Eye (tissue), 1 donor: ENCODE measurements around the gene KIRREL3.
A peak's percentile ranks its signal among the peaks of the same experiment; 100 is the strongest.
"Not testable (repeated sequence)": the region's sequence is repeated elsewhere in the genome, so short reads cannot be mapped to it uniquely, and the experiment has no call there.

Experiments used
- DNase-seq: peaks from one replicate; pipeline ENCODE4 v3.0.0-alpha.2; 2015

The KIRREL3 gene

GRCh38 chr11:126996036-126996804, 4.3 kb downstream of the KIRREL3 start:
- peak; percentile 64 for DNase-seq

GRCh38 chr11:126993599-126993998, 7.0 kb downstream of the KIRREL3 start:
- DNase-seq: no peak

DNA sequence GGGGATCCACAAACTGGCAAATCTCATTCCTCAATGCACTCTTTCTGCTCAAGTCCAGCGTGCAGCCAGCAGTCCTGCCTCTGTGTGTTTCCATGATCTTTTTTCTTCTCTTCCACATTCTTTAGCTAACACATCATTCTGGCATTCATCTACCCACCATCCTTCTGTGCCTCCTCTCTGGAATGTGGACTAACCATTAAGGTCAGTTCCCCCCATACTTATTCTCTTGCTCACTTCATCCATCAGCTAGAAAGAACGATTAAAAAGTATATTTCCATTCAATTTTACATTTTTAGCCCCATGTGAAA, 7.8 kb downstream of the KIRREL3 start:
- no peak for DNase-seq

DNA sequence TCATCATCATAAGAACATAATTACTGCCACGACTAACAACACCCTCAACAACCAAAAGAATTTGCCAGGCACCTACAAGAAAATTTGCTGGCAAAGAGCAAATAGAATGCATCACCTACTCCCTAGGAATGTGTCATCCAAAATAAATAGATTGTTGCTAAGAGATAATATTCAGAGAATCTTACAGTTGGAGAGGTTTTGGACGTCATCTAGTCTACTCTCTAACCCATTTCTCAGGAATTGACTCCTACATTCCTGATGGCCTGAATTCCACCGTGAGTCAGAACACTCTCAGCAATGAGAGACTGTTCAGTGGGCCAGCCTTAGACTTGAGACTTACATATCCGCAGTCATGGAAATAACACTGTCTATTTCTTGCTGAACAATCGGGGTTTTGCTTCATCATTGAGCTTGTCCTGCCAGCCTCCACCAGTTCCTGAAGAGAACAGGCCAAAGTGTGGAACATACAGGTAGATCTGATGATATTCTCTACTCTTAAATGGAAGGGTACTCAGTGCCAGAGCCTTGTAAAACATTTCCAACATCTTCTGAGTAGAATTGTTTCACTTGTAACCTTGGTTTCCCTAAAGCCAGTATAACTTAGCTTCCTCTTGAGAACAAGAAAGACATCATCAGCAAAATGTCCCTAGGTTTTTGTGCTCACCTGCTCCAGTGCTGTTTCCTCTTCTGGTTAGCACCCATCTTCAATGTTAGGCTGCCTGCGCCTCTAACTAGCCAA, 8.3 kb downstream of the KIRREL3 start:
- DNase-seq: no peak

- DNase-seq: no peak
Observed at GRCh38 chr11:126991596-126991995, 9.0 kb downstream of the KIRREL3 start.

- DNase-seq: no peak
Observed at GRCh38 chr11:126990716-126991480, 9.7 kb downstream of the KIRREL3 start.

- peak; percentile 93 for DNase-seq
Observed at GRCh38 chr11:126989942-126990715, 10.4 kb downstream of the KIRREL3 start.

GRCh38 chr11:126988655-126989054, 11.9 kb downstream of the KIRREL3 start:
- no peak for DNase-seq

DNA sequence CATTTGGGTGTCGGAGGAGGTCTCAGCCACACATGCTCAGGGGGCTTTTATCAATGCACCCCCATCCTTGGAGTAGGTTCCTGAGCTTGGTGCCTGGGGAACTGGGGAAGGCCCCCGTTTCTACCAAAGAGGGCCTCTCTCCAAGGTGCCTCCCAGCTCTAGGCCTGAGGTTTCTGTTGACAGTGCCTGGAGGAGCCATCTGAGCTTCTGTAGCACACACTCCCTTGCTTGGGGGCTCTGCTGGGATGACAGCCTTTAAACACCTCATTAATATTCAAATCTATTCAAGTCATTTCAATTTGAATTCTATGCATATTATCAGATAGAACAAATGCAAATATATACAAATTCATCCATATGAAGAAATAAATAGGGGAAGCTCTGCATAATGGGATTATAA, 18.9 kb downstream of the KIRREL3 start:
- no peak for DNase-seq

DNA sequence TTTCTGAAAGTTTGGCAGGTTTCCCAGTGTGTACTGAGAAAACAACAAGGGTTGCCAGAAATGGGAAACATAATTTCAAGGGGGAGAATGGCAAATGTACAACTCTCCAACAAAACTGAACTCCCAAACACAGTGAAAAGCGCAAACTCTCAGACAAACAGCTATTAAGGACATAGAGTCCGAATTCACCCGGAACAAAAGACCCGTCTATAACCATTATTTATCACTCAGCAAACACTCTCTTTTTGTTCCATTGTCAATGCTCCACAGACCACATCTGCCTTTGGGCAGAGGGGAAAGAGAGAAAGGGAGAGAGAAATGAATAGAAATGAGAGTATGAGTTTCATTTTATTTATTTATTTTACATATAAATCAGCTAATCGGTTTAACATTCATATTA, 21.7 kb downstream of the KIRREL3 start:
- no peak for DNase-seq

DNA sequence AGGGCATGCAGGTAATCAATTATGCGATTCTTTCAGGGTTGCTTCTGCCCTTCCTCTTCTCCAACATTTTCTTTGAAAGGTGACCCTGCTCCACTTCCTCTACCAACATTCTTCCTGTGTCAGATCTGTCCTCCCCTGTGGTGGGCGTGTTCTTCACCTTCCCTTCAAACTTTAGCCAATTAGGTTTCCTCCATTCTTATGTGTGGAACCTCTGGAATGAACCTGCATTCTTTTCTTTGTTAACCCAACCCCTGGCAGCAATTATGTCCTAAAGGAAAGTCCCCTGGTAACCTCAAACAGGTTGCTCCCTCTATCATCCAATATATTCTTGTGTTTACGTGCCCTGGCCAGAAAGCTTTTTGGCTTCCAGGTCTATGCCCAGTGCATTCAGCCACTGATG, 22.4 kb downstream of the KIRREL3 start:
- no peak for DNase-seq

DNA sequence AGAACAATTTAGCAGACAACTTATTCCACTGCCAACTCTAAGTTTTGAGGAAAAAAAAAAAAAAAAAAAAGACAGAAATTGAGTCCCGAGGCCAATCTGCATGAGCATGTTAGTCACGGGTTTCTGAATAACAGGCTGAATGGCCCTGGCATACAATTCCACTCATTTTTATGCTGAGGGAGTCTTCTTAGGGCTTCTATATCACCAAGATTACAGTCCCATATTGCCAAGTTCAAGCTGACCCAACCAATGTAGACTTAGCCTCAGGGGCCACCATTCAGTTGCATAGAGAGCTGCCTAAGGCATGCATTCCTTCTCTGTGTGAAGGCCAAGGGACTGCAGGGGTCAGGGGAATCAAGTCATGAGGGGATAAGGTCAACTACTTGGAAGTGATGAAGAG, 27.5 kb downstream of the KIRREL3 start:
- no peak for DNase-seq

GRCh38 chr11:126971305-126971704, 29.3 kb downstream of the KIRREL3 start:
- DNase-seq: no peak

- DNase-seq: peak; percentile 56
Observed at GRCh38 chr11:126969865-126970479, 30.6 kb downstream of the KIRREL3 start.

GRCh38 chr11:126968915-126969314, 31.7 kb downstream of the KIRREL3 start:
- no peak for DNase-seq

DNA sequence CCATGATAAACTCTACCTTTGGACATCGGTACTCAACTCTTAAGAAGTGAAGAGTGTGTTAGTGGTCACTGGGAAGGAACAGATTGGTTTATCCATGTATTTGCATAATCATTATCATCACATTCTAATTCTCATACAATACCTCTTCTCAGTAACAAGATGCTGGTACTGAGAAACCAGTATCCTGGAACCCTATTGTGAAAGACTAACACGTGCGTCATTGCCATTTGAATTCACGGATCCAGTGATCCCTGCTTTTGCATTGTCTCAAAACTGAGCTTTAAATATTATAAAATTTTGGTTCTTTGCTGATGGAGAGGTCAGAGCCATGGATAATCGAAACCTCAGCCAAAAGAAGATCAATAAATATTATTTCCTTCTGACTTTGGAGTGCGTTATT, 35.2 kb downstream of the KIRREL3 start:
- DNase-seq: no peak

- DNase-seq: no peak
Observed at GRCh38 chr11:126963603-126964363, 36.8 kb downstream of the KIRREL3 start.

DNA sequence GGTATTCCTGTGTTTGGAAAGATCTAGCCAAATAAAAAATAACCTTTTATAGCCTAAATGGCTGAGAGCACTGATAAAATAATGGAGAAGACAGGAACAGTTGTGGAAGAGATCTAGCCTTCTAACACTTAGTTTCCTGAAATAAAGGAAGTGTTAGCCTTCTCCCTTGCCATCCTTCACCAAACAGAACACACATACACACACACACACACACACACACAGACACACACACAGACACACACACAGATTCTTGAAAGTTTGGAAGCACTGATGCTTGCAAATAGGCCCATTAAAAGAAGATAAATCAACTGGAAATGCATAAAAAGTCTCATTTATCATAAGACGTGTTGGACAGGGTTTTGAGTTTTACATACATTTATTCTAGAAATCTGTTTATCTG, 37.5 kb downstream of the KIRREL3 start:
- DNase-seq: no peak

GRCh38 chr11:126959700-126960099, 40.9 kb downstream of the KIRREL3 start:
- no peak for DNase-seq

DNA sequence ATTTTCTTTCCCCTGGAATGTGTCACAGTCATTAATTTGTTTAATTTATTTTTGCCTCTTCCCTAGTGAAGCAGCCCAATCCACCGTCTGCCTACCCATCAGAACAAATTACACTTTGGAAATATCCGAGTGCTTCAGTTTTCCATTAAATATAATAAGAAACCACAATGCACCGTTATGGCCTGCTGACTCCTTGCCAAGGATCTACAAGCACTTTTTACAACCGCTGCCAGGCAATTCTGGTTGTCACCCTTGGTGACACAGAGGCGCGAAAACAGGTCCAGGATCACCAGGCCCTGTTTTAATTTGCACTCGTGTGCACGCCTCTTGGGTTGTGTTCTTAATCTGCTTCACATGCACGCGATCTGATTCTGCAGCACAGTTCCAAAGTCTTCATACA, 43.9 kb downstream of the KIRREL3 start:
- peak; percentile 28 for DNase-seq

- DNase-seq: not testable (repeated sequence)
Observed at GRCh38 chr11:126952533-126952932, 48.0 kb downstream of the KIRREL3 start.

GRCh38 chr11:126951465-126951864, 49.1 kb downstream of the KIRREL3 start:
- no peak for DNase-seq
